Mucosa of descending colon (tissue), 3 donors: ENCODE measurements around the gene SRSF4. TPM values are rescaled to one million over a fixed set of nuclear protein-coding genes. Genes with fewer than 3 reads are reported as not detected.

ENCODE experiments used
- ATAC-seq: fragments of 200-7000 bp; cut with Tn5 transposase; one replicate; pipeline ENCODE4 v1.9.1; 2020; ENCODE audit warnings: mild to moderate bottlenecking, moderate library complexity
- DNase-seq, 3 donors: peaks; one replicate each; pipeline ENCODE4 v3.0.0-alpha.2; 2020
- H3K36me3 ChIP-seq: fragments of 200-600 bp; one replicate; pipeline ENCODE4 v1.8.0; 2021; ENCODE audit warnings: low read depth, mild to moderate bottlenecking
- H3K4me1 ChIP-seq: fragments of 200-600 bp; one replicate; pipeline ENCODE4 v1.8.0; 2021; ENCODE audit warnings: low read depth, mild to moderate bottlenecking
- H3K4me3 ChIP-seq: fragments of 200-600 bp; one replicate; pipeline ENCODE4 v1.8.0; 2021; ENCODE audit warnings: mild to moderate bottlenecking
- H3K9me3 ChIP-seq: fragments of 200-600 bp; one replicate; pipeline ENCODE4 v1.8.0; 2021; ENCODE audit warnings: mild to moderate bottlenecking
- intact Hi-C, 2 donors: fragments of 100-400 bp; cut with DNase I in 1 of 2; cut with micrococcal nuclease in 1 of 2; formaldehyde crosslinking; loops; one replicate each; pipeline versions ENCODE4 v1.11.0 to v1.11.1; 2022; cut with DNase I, micrococcal nuclease
- total RNA-seq, 3 donors: library from RNA; stranded (reverse); fragmentation: NEBNext Ultra II Directional in 2 of 3; extraction: Animal tissue kit (Norgen Biotek cat#: 25700) in 2 of 3; gene quantifications; one replicate each; pipeline versions ENCODE4 v1.2.1 to v1.2.4, GENCODE V29; 2021 to 2023
- TF ChIP-seq, protein P1 (sequence below): fragments of 200-600 bp; IDR thresholded peaks from one replicate; pipeline ENCODE4 v1.8.0; 2022; ENCODE audit warnings: antibody characterized with exemption, mild to moderate bottlenecking
- donor health status: DM: no; HTN: no; CAD: no; lungs with moderate emphysema.
- donor health status: DM: no; HTN: no; CAD: no.
- donor health status: DM: no; HTN: yes; CAD: no.

The SRSF4 gene
- total RNA-seq, 3 donors from 2014 or later = 63.7 to 140 (median 75.2) TPM

GRCh38 chr1:29123887-29124365 lies 57.8 kb downstream of the SRSF4 start, which contains the start of gene TMEM200B:
Gene TMEM200B (minus strand): TSS chr1:29123903. CDS start chr1:29121828, 2,075 bp downstream.
- Histone ChIP-seq H3K9me3 (no peaks in the 10 kb centered on the region), H3K36me3 (no peaks in the 10 kb centered on the region), H3K4me1 (peaks cover 34% of the 10 kb centered on the region), H3K4me3 (no peak within 1 kb of the TSS)
- TF ChIP-seq, protein P1, sequence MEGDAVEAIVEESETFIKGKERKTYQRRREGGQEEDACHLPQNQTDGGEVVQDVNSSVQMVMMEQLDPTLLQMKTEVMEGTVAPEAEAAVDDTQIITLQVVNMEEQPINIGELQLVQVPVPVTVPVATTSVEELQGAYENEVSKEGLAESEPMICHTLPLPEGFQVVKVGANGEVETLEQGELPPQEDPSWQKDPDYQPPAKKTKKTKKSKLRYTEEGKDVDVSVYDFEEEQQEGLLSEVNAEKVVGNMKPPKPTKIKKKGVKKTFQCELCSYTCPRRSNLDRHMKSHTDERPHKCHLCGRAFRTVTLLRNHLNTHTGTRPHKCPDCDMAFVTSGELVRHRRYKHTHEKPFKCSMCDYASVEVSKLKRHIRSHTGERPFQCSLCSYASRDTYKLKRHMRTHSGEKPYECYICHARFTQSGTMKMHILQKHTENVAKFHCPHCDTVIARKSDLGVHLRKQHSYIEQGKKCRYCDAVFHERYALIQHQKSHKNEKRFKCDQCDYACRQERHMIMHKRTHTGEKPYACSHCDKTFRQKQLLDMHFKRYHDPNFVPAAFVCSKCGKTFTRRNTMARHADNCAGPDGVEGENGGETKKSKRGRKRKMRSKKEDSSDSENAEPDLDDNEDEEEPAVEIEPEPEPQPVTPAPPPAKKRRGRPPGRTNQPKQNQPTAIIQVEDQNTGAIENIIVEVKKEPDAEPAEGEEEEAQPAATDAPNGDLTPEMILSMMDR = no peak
- peak in 1 of 3 donors; percentile 38 for DNase-seq
- intact Hi-C loops = loop anchor here in 1 of 2 donors (10.0 kb wide), 1 partner anchor 51 kb away; no protein-coding TSS in a partner anchor
- peak; percentile 6 for ATAC-seq

DNA sequence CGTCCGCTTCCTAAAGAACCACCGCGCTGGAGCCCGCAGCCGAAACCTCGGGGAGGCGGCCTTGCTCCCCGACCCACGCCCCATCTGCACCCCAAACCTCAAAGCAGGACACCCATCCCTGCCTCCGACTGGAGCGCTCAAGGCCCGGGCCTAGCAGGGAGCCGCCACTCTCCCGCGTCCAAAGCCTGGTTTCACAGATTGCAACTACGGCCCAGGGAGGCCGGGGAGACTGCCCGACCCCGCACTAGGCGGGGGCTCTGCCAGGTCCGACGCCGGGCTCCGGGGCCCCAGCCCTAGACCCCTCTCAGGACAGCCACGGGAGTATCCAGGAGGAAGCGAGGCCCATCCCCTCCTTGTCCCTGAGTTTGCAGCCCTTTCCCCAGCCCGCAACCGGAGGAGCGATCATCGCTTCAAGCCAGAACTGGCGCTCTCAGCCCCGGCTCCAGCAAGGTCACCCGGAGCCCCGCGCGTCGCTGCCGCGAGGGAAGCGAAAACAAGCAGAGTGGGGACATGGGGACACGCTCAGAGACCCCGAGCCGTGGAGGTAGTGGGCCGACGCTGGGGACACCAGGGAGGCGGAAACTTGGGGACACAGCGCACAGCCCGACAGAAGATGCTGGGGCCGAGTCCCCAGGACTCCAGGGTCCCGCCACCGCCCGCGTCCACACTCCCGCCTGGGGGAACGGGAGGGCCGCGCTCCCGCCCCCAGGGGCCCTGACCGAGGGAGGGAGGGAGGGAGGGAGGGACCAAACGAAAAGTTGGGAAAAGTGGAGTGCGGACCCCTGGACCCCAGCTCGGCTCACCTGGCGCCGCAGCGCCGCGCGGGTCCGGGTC lies 58.4 kb downstream of the SRSF4 start:
- intact Hi-C loops = loop anchor here in 1 of 2 donors (10.0 kb wide), 1 partner anchor 52 kb away; no protein-coding TSS in a partner anchor

DNA sequence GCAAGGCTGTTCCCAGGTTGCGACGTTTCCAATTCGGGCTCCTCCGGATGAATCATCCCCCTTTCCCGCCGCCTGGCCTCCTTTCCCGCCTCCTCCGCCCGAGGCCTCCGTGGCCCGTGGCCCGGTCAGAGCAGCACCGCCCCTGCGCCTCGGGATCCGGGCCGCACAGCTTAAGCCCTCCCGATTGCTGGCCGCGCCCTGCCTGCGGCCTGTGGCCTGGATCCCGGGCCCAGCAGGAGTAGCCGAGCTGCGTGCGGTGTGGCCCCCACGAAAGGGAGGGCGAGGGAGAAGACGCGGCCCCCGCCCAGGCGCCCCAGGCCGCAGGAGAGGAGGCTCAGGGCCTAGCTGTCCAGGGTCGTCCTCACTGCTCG lies 59.0 kb downstream of the SRSF4 start:
- no peak overlapping the region for H3K4me3 ChIP-seq
- TF ChIP-seq, protein P1 = no peak
- DNase-seq (peak; percentile 21 to 68 (median 65)), ATAC-seq (peak; percentile 46)
- H3K9me3 ChIP-seq = no peaks in the 10 kb centered on the region
- peaks cover 34% of the 10 kb centered on the region for H3K4me1 ChIP-seq
- H3K36me3 ChIP-seq = no peaks in the 10 kb centered on the region
- intact Hi-C loops = loop anchor here in 1 of 2 donors (10.0 kb wide), 1 partner anchor 52 kb away; no protein-coding TSS in a partner anchor

More for the DNA sequence above, 58.4 kb downstream of the SRSF4 start:
- no peak overlapping the region for H3K4me3 ChIP-seq
- no peaks in the 10 kb centered on the region for H3K36me3 ChIP-seq
- H3K9me3 ChIP-seq = no peaks in the 10 kb centered on the region
- TF ChIP-seq, protein P1 = no peak
- peak in 1 of 3 donors; percentile 38 for DNase-seq
- peaks cover 34% of the 10 kb centered on the region for H3K4me1 ChIP-seq
- peak; percentile 11 for ATAC-seq

DNA sequence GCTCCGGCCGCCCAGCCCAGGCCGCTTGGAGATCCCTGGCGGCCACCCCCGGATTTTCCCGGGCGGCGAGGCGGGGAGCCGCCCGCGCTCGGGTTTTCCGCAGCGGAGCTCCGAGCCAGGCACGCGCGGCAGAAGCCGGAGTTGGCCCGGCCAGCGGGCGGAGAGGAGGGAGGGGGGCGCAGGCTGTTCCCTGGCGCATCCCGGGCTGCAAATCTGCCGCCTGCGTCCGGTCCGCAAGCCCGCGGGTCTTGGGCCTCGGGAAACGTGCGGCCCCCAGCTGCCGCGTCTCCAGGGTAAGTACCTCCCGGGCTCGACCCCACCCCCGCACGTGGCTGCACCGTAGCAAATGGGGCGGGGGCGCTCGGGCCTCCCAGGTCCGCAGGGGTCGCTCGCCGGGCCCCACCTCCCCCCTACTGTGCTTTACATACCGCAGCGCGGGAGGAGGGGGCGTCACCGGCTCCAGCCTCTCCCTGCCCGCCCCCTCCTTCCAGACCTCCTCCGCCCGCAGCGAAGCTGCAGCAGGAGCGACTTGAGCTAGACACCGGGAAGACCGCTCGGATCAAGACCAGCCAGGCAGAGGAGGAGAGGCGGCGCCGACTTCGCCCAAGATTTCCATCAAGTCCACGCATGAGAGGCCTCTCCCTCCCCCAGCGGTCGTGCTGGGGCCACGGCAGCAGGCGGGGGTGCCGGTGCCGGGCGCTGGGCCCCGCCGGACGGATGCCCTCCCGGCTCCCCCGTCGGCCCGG lies 59.6 kb downstream of the SRSF4 start:
- no peak overlapping the region for H3K4me3 ChIP-seq
- intact Hi-C loops = loop anchor here in 1 of 2 donors (10.0 kb wide), 1 partner anchor 53 kb away; no protein-coding TSS in a partner anchor
- DNase-seq = peak in 2 of 3 donors; percentile 16 to 45
- no peaks in the 10 kb centered on the region for H3K36me3 ChIP-seq
- H3K4me1 ChIP-seq = peaks cover 34% of the 10 kb centered on the region
- TF ChIP-seq, protein P1 = no peak
- ATAC-seq = peak; percentile 6
- no peaks in the 10 kb centered on the region for H3K9me3 ChIP-seq

DNA sequence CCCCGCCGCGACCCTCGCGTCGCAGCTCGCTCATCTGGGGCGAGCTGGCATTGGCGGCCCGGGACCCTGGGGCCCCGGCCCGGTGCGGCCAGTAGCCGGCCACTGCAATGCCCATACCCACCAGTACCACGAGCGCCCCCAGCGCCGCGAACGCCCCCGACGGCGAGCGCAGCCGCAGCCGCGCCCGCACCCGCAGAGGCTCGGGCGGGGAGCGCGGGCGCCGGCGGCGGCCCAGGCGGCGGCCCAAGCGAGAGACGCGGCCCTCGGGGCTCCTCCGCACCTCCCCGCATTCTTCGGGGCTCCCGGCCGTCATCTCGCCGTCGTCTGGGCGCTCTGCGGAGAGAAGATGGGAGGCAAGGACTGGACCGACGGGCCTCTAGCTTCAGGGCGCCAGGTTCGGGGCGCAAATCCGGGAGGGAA lies 60.2 kb downstream of the SRSF4 start:
- Histone ChIP-seq H3K9me3 (no peaks in the 10 kb centered on the region), H3K4me3 (no peak overlapping the region), H3K36me3 (no peaks in the 10 kb centered on the region), H3K4me1 (peaks cover 34% of the 10 kb centered on the region)
- DNase-seq = no peak
- TF ChIP-seq, protein P1 = peak; percentile 1
- no peak for ATAC-seq
- intact Hi-C loops = loop anchor here in 1 of 2 donors (10.0 kb wide), 1 partner anchor 53 kb away; no protein-coding TSS in a partner anchor
